HG02852 (cell line): Measurements from ENCODE around the gene INCA1.
"Not testable (repeated sequence)": the region's sequence is repeated elsewhere in the genome, so short reads cannot be mapped to it uniquely, and the experiment has no call there.

ENCODE experiments used
- ATAC-seq: cut with Tn5 transposase; IDR thresholded peaks from one replicate; pipeline ENCODE4 v1.9.1; 2021; ENCODE audit warnings: mild to moderate bottlenecking, moderate library complexity; ENCODE audit not compliant: unreplicated experiment

Gene INCA1

GRCh38 chr17:4997302-4998026, at the start of gene INCA1, which contains the start of gene KIF1C:
INCA1 (minus strand) TSS chr17:4997522; CDS start chr17:4994437, 3,085 bp downstream.
KIF1C (plus strand) TSS chr17:4997950; CDS start chr17:5000247, 2,297 bp downstream.
- peak; percentile 76 for ATAC-seq

GRCh38 chr17:5045496-5045895, 48.2 kb upstream of the INCA1 start:
- ATAC-seq, result no peak

GRCh38 chr17:5044630-5045029, 47.3 kb upstream of the INCA1 start:
- ATAC-seq, result no peak

- ATAC-seq, result no peak
These were observed 46.2 kb upstream of the INCA1 start for GRCh38 chr17:5043524-5043923.

- ATAC-seq, result no peak
These were observed 45.1 kb upstream of the INCA1 start for GRCh38 chr17:5042157-5043022.

GRCh38 chr17:5035315-5035714, 38.0 kb upstream of the INCA1 start, which contains the start of gene SLC52A1:
SLC52A1 (minus strand) TSS chr17:5035426; CDS start chr17:5034606, 820 bp downstream.
- ATAC-seq, result no peak

- ATAC-seq, result no peak
These were observed 37.3 kb upstream of the INCA1 start for GRCh38 chr17:5034651-5035050.

- ATAC-seq, result no peak
These were observed 36.7 kb upstream of the INCA1 start for GRCh38 chr17:5034063-5034462.

- no peak for ATAC-seq
These were observed 36.2 kb upstream of the INCA1 start for GRCh38 chr17:5033352-5034015.

GRCh38 chr17:5032865-5033264, 35.5 kb upstream of the INCA1 start:
- no peak for ATAC-seq

- ATAC-seq, result no peak
These were observed 34.2 kb upstream of the INCA1 start for GRCh38 chr17:5031365-5032082.

- not testable (repeated sequence) for ATAC-seq
These were observed 32.8 kb upstream of the INCA1 start for GRCh38 chr17:5030168-5030567.

GRCh38 chr17:5027916-5028315, 30.6 kb upstream of the INCA1 start:
- ATAC-seq, result no peak

- no peak for ATAC-seq
These were observed 30.0 kb upstream of the INCA1 start for GRCh38 chr17:5027299-5027698.

GRCh38 chr17:5024604-5025003, 27.3 kb upstream of the INCA1 start:
- ATAC-seq, result no peak

GRCh38 chr17:5023588-5024147, 26.3 kb upstream of the INCA1 start:
- ATAC-seq, result no peak

GRCh38 chr17:5022171-5022711, 24.9 kb upstream of the INCA1 start:
- no peak for ATAC-seq

GRCh38 chr17:5020502-5021023, 23.2 kb upstream of the INCA1 start:
- ATAC-seq, result no peak

GRCh38 chr17:5019475-5019956, 22.2 kb upstream of the INCA1 start:
- no peak for ATAC-seq

GRCh38 chr17:5014357-5014756, 17.0 kb upstream of the INCA1 start:
- ATAC-seq, result no peak
